WTC11 (cell line): ENCODE measurements around the gene UBASH3A. TPM values are rescaled to one million over a fixed set of nuclear protein-coding genes. Genes with fewer than 3 reads are reported as not detected.

ENCODE experiments used
- ATAC-seq: fragments of 200-7000 bp; cut with Tn5 transposase; 2 replicates; pipeline ENCODE4 v1.10.0; 2021; ENCODE audit warnings: mild to moderate bottlenecking, moderate library complexity
- CTCF ChIA-PET: fragments of 300-600 bp; sonication (Branson Sonifier 250); formaldehyde crosslinking; loops from one replicate; lab custom pipeline; 2021; ENCODE audit warnings: antibody characterized with exemption; lab: Charles Lee
- POLR2A ChIA-PET: fragments of 350-600 bp; sonication (Branson Sonifier 250); formaldehyde crosslinking; loops from one replicate; lab custom pipeline; 2021; ENCODE audit warnings: antibody characterized with exemption; lab: Charles Lee
- DNase-seq: peaks from one replicate; pipeline ENCODE4 v3.0.0; 2021; ENCODE audit warnings: low spot score
- H3K27ac Mint-ChIP-seq: 2 replicates; pipeline ENCODE4 v1.8.0; 2021; ENCODE audit warnings: mixed read lengths
- H3K27me3 Mint-ChIP-seq: 2 replicates; pipeline ENCODE4 v1.8.0; 2021; ENCODE audit warnings: low read depth, mild to moderate bottlenecking, moderate library complexity, mixed read lengths
- H3K36me3 Mint-ChIP-seq: 2 replicates; pipeline ENCODE4 v1.8.0; 2021; ENCODE audit warnings: mixed read lengths
- H3K4me1 Mint-ChIP-seq: 2 replicates; pipeline ENCODE4 v1.8.0; 2022; ENCODE audit warnings: mixed read lengths
- H3K4me3 Mint-ChIP-seq: 2 replicates; pipeline ENCODE4 v1.8.0; 2021; ENCODE audit warnings: mild to moderate bottlenecking, moderate library complexity, mixed read lengths
- H3K9me3 Mint-ChIP-seq: 2 replicates; pipeline ENCODE4 v1.8.0; 2021; ENCODE audit warnings: mixed read lengths
- ATF1 ChIP-seq: sonication (generic); formaldehyde crosslinking; IDR thresholded peaks from 2 replicates; pipeline ENCODE4 v1.8.1; 2023; ENCODE audit warnings: mild to moderate bottlenecking, moderate library complexity, missing genetic modification reagents
- ESRRA ChIP-seq: sonication (generic); formaldehyde crosslinking; IDR thresholded peaks from 2 replicates; pipeline ENCODE4 v1.8.1; 2022; ENCODE audit warnings: mild to moderate bottlenecking, missing genetic modification reagents, borderline replicate concordance
- FOXP1 ChIP-seq: sonication (generic); formaldehyde crosslinking; IDR thresholded peaks from 2 replicates; pipeline ENCODE4 v1.8.0; 2022; ENCODE audit warnings: missing genetic modification reagents, mild to moderate bottlenecking, moderate library complexity, borderline replicate concordance
- IRF1 ChIP-seq: sonication (generic); formaldehyde crosslinking; IDR thresholded peaks from 2 replicates; pipeline ENCODE4 v1.8.0; 2023; ENCODE audit warnings: missing genetic modification reagents
- JUN ChIP-seq: sonication (generic); formaldehyde crosslinking; IDR thresholded peaks from 2 replicates; pipeline ENCODE4 v1.8.0; 2023; ENCODE audit warnings: mild to moderate bottlenecking, missing genetic modification reagents
- MXD4 ChIP-seq: fragments of 250-450 bp; sonication (Bioruptor Pico); IDR thresholded peaks from 2 replicates; pipeline ENCODE4 v1.8.0; 2021; ENCODE audit warnings: mild to moderate bottlenecking, moderate library complexity, borderline replicate concordance
- NFATC4 ChIP-seq: fragments of 250-450 bp; sonication (Bioruptor Pico); IDR thresholded peaks from 2 replicates; pipeline ENCODE4 v1.9.0; 2021; ENCODE audit warnings: mild to moderate bottlenecking
- NFE2L1 ChIP-seq: sonication (generic); formaldehyde crosslinking; IDR thresholded peaks from 2 replicates; pipeline ENCODE4 v1.8.1; 2023; ENCODE audit warnings: missing genetic modification reagents
- NFYB ChIP-seq: sonication (generic); formaldehyde crosslinking; conservative IDR thresholded peaks from 2 replicates; pipeline ENCODE4 v1.8.0; 2022; ENCODE audit warnings: low read depth, missing genetic modification reagents
- RORB ChIP-seq: fragments of 250-450 bp; sonication (Bioruptor Pico); IDR thresholded peaks from 2 replicates; pipeline ENCODE4 v1.9.0; 2021; ENCODE audit warnings: mild to moderate bottlenecking
- SMAD4 ChIP-seq: sonication (generic); formaldehyde crosslinking; IDR thresholded peaks from 2 replicates; pipeline ENCODE4 v1.8.0; 2022; ENCODE audit warnings: mild to moderate bottlenecking, missing genetic modification reagents
- ZBTB43 ChIP-seq: sonication (generic); formaldehyde crosslinking; IDR thresholded peaks from 2 replicates; pipeline ENCODE4 v1.8.1; 2023; ENCODE audit warnings: mild to moderate bottlenecking, missing genetic modification reagents
- ZNF138 ChIP-seq: sonication (generic); formaldehyde crosslinking; conservative IDR thresholded peaks from 2 replicates; pipeline ENCODE4 v1.8.1; 2022; ENCODE audit warnings: mild to moderate bottlenecking, moderate library complexity, missing genetic modification reagents
- ZNF532 ChIP-seq: fragments of 250-450 bp; sonication (Bioruptor Pico); IDR thresholded peaks from 2 replicates; pipeline ENCODE4 v1.9.0; 2021; ENCODE audit warnings: mild to moderate bottlenecking, borderline replicate concordance
- total RNA-seq: library from RNA; stranded (reverse); gene quantifications from 3 replicates; pipeline ENCODE4 v1.2.3, GENCODE V29; 2021
- TF ChIP-seq, protein P1 (sequence below): fragments of 250-450 bp; sonication (Bioruptor Pico); conservative IDR thresholded peaks from 2 replicates; pipeline ENCODE4 v1.9.0; 2021; ENCODE audit warnings: mild to moderate bottlenecking
- TF ChIP-seq, protein P2 (sequence below): fragments of 250-450 bp; sonication (Bioruptor Pico); IDR thresholded peaks from 2 replicates; pipeline ENCODE4 v1.8.0; 2021; ENCODE audit warnings: mild to moderate bottlenecking
- TF ChIP-seq, protein P3 (sequence below): sonication (generic); formaldehyde crosslinking; IDR thresholded peaks from 2 replicates; pipeline ENCODE4 v1.8.0; 2022; ENCODE audit warnings: mild to moderate bottlenecking, missing genetic modification reagents
- TF ChIP-seq, protein P4 (sequence below): sonication (generic); formaldehyde crosslinking; IDR thresholded peaks from 2 replicates; pipeline ENCODE4 v1.8.1; 2023; ENCODE audit warnings: mild to moderate bottlenecking, missing genetic modification reagents, borderline replicate concordance

UBASH3A gene
- total RNA-seq, 1 experiment from 2014 or later, result not detected

DNA sequence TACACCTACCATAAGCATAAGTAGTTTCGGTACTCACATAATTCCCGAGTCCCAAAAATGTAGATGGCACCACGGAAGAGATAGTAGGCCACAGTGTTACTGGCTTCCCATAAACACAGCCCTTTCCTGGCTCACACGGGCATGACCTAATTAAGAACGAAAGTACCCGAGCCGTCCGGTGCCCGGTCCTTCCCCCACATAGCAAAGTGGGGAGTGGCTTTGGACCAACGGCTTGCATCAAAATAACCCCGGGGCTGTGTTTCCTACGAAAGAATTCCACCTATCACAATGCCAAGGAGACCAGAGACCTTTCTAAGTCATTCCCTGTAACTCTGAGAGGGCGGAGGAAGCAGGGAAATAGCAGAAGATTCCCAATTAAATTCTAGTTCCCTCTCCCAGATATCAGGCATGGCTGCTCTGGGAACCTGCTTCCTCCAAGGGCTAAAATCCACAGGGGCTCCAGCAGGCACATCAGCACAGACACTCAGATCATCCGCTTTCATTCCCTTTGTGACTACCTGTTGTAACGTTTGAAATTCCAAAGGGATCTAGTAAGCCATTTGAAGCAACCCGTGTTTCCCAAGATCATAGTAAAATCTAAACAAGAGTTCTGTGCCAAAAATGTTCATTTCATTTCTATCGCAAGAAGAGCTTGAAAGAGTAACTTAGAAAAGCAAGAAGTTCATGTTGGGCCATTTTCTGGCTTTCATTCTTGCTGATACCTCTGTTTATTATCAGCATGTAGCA is 7.6 kb upstream of the UBASH3A start, which contains the start of gene TMPRSS3:
Gene TMPRSS3, minus strand, starts transcription at position 148 of the 747 bp plus-strand sequence. CDS start 635 bp downstream, outside the sequence.
- peaks cover 8% of the 10 kb centered on the region; the same call in 1 of the 2 replicates for H3K27me3 Mint-ChIP-seq
- H3K36me3 Mint-ChIP-seq, result no peaks in the 10 kb centered on the region
- 0 out of 2 replicates have a peak, but pooled peaks cover 2% of the 10 kb centered on the region for H3K9me3 Mint-ChIP-seq
- CTCF ChIA-PET, result interaction anchor here (1.2 kb wide), 1 partner anchor 16 kb away, joined by 3 read pairs; no protein-coding TSS in a partner anchor
- TF ChIP-seq NFE2L1 (CRISPR knock-in tag) (no peak), RORB (CRISPR knock-in tag) (no peak), ESRRA (CRISPR knock-in tag) (no peak), FOXP1 (CRISPR knock-in tag) (no peak), IRF1 (CRISPR knock-in tag) (no peak), ATF1 (CRISPR knock-in tag) (no peak), ZNF138 (CRISPR knock-in tag) (no peak), SMAD4 (no peak), ZBTB43 (CRISPR knock-in tag) (no peak), JUN (no peak)
- TF ChIP-seq, protein P1, sequence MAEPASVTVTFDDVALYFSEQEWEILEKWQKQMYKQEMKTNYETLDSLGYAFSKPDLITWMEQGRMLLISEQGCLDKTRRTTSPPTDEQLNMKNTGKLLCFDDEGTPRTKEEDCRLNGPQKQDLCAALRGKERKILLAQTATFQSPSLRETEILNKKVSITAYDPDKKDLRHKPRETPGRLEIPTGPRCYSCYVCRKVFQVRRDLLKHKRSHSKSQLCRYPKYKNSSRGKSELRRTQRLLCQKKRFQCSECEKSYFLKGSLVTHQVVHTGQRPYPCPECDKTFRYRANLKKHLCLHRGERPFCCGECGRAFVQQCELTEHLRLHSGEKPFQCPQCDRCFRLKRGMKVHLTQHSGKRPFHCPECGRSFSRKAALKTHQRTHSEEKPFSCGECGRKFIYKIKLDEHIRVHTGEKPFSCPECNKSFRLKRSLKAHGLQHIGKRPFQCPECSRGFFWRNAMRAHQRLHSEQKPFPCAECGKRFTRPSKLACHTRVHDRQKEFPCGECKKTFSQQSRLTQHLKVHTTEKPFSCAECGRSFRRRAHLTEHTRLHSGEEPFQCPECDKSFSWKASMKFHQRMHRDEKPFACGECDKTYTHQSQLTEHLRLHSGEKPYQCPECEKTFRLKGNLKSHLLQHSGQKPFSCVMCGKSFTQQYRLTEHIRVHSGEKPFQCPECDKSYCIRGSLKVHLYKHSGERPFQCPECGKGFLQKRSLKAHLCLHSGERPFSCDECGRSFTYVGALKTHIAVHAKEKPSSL (CRISPR knock-in tag), result no peak
- TF ChIP-seq, protein P2, sequence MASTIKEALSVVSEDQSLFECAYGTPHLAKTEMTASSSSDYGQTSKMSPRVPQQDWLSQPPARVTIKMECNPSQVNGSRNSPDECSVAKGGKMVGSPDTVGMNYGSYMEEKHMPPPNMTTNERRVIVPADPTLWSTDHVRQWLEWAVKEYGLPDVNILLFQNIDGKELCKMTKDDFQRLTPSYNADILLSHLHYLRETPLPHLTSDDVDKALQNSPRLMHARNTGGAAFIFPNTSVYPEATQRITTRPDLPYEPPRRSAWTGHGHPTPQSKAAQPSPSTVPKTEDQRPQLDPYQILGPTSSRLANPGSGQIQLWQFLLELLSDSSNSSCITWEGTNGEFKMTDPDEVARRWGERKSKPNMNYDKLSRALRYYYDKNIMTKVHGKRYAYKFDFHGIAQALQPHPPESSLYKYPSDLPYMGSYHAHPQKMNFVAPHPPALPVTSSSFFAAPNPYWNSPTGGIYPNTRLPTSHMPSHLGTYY, result no peak
- ATAC-seq, result no peak
- no peak within 1 kb of the TSS for H3K27ac Mint-ChIP-seq
- H3K4me1 Mint-ChIP-seq, result no peaks in the 10 kb centered on the region
- H3K4me3 Mint-ChIP-seq, result no peak within 1 kb of the TSS
- DNase-seq, result no peak
- POLR2A ChIA-PET, result no interaction called here

GRCh38 chr21:42396799-42397745 is 6.6 kb upstream of the UBASH3A start:
- Mint-ChIP-seq H3K9me3 (peaks cover 8% of the 10 kb centered on the region), H3K4me3 (no peak overlapping the region), H3K36me3 (peaks cover 7% of the 10 kb centered on the region), H3K27me3 (peaks cover 3% of the 10 kb centered on the region; the same call in 1 of the 2 replicates), H3K27ac (no peak overlapping the region), H3K4me1 (no peaks in the 10 kb centered on the region)
- POLR2A ChIA-PET, result no interaction called here
- CTCF ChIA-PET, result interaction anchor here (1.2 kb wide), 1 partner anchor 15 kb away, joined by 3 read pairs; no protein-coding TSS in a partner anchor
- ATAC-seq (no peak), DNase-seq (no peak)
- TF ChIP-seq NFYB (CRISPR knock-in tag), result no peak
- no peak for TF ChIP-seq MXD4 (CRISPR knock-in tag)
- TF ChIP-seq NFATC4 (CRISPR knock-in tag), result no peak
- TF ChIP-seq ZNF532 (CRISPR knock-in tag), result no peak
- TF ChIP-seq, protein P3, sequence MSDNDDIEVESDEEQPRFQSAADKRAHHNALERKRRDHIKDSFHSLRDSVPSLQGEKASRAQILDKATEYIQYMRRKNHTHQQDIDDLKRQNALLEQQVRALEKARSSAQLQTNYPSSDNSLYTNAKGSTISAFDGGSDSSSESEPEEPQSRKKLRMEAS (CRISPR knock-in tag), result no peak
- TF ChIP-seq, protein P4, sequence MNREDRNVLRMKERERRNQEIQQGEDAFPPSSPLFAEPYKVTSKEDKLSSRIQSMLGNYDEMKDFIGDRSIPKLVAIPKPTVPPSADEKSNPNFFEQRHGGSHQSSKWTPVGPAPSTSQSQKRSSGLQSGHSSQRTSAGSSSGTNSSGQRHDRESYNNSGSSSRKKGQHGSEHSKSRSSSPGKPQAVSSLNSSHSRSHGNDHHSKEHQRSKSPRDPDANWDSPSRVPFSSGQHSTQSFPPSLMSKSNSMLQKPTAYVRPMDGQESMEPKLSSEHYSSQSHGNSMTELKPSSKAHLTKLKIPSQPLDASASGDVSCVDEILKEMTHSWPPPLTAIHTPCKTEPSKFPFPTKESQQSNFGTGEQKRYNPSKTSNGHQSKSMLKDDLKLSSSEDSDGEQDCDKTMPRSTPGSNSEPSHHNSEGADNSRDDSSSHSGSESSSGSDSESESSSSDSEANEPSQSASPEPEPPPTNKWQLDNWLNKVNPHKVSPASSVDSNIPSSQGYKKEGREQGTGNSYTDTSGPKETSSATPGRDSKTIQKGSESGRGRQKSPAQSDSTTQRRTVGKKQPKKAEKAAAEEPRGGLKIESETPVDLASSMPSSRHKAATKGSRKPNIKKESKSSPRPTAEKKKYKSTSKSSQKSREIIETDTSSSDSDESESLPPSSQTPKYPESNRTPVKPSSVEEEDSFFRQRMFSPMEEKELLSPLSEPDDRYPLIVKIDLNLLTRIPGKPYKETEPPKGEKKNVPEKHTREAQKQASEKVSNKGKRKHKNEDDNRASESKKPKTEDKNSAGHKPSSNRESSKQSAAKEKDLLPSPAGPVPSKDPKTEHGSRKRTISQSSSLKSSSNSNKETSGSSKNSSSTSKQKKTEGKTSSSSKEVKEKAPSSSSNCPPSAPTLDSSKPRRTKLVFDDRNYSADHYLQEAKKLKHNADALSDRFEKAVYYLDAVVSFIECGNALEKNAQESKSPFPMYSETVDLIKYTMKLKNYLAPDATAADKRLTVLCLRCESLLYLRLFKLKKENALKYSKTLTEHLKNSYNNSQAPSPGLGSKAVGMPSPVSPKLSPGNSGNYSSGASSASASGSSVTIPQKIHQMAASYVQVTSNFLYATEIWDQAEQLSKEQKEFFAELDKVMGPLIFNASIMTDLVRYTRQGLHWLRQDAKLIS (CRISPR knock-in tag), result no peak
- TF ChIP-seq ATF1 (CRISPR knock-in tag), result no peak
